Mammary epithelial cell (primary cell): ENCODE data around the gene SLC35E3.

Experiments
- EZH2 ChIP-seq: IDR thresholded peaks from 2 replicates; pipeline ENCODE4 v1.6.1; 2012; ENCODE audit warnings: low read length, inconsistent platforms, borderline replicate concordance
- TF ChIP-seq, protein P1 (sequence below), 2 donors: IDR thresholded peaks in 1 of 2; conservative IDR thresholded peaks in 1 of 2; 2 replicates each; pipeline ENCODE4 v1.5.1; 2011 to 2012; ENCODE audit warnings: inconsistent platforms in 2 of 2, low read length in 2 of 2, mild to moderate bottlenecking in 2 of 2, control low read depth in 1 of 2, low read depth in 1 of 2; ENCODE audit not compliant: insufficient read depth in 1 of 2; ENCODE audit errors: extremely low read depth in 1 of 2

DNA sequence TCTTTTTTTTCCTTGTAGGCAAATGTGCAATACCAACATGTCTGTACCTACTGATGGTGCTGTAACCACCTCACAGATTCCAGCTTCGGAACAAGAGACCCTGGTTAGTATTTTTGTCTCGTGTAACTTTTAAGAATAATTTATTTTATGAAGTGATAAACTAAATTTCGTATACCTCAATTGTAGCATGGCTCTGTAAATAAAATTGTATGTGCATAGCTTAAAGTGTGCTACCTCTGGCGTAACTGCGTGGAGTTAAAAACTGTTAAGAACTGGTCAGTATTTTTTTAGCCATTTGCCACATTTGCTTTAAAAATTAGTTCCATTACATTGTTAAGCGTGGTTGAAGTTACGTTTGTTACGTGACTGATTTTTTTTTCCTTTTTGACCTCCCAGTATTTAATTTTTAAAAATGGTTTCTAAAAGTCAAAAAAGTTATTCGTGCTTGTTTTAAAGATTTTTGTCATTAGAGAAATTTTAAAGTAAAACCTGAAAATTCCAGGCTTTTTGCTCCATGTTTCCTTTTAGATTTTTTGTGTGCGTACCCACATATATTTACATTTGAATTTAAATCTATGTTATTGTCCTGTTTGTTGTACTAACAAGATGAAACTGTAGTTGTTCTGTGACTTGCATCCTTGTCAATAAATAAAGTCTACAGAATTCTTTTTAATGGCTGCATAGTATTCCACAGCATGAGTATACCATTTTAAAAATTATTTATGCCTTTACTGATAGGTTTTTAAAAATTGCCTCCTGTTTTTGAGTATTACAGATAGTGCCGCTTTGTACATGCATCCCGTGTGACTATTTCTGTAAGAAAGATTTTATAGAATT, 63.4 kb downstream of the SLC35E3 start:
- TF ChIP-seq, protein P1, sequence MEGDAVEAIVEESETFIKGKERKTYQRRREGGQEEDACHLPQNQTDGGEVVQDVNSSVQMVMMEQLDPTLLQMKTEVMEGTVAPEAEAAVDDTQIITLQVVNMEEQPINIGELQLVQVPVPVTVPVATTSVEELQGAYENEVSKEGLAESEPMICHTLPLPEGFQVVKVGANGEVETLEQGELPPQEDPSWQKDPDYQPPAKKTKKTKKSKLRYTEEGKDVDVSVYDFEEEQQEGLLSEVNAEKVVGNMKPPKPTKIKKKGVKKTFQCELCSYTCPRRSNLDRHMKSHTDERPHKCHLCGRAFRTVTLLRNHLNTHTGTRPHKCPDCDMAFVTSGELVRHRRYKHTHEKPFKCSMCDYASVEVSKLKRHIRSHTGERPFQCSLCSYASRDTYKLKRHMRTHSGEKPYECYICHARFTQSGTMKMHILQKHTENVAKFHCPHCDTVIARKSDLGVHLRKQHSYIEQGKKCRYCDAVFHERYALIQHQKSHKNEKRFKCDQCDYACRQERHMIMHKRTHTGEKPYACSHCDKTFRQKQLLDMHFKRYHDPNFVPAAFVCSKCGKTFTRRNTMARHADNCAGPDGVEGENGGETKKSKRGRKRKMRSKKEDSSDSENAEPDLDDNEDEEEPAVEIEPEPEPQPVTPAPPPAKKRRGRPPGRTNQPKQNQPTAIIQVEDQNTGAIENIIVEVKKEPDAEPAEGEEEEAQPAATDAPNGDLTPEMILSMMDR (conservative IDR thresholded peaks at IDR 0.05 in 1 of 2, IDR thresholded peaks at IDR 0.05 in 1 of 2; ENCODE audit: extremely low read depth in 1 of 2, insufficient read depth in 1 of 2, low read depth in 1 of 2, low read length in 2 of 2) = no peak
- no peak for TF ChIP-seq EZH2
